GM23338 (cell line): Measurements from ENCODE around the gene CDC42SE1. TPM values are rescaled to one million over a fixed set of nuclear protein-coding genes. Genes with fewer than 3 reads are reported as not detected.

Experiments
- ATAC-seq: fragments of 200-7000 bp; cut with Tn5 transposase; 3 replicates; pipeline ENCODE4 v1.9.1; 2020
- DNase-seq: peaks from one replicate; pipeline ENCODE4 v3.0.0-alpha.2; 2015; ENCODE audit warnings: low spot score
- H2AFZ ChIP-seq: fragments of 200-600 bp; sonication (generic); 2 replicates; pipeline ENCODE4 v1.8.0; 2016; ENCODE audit warnings: antibody characterized with exemption, mild to moderate bottlenecking, moderate library complexity
- H3F3A ChIP-seq: fragments of 200-600 bp; sonication (generic); replicated peaks from 2 replicates; pipeline ENCODE4 v1.8.0; 2017; ENCODE audit warnings: antibody characterized with exemption, mixed run types, low read depth
- H3K27ac ChIP-seq: fragments of 200-600 bp; sonication (generic); 2 replicates; pipeline ENCODE4 v1.6.1; 2016; ENCODE audit warnings: low read depth
- H3K27me3 ChIP-seq: fragments of 200-600 bp; sonication (generic); 2 replicates; pipeline ENCODE4 v1.8.0; 2016; ENCODE audit warnings: mild to moderate bottlenecking, mixed run types, moderate library complexity; ENCODE audit not compliant: insufficient read depth
- H3K36me3 ChIP-seq: fragments of 200-600 bp; sonication (generic); 2 replicates; pipeline ENCODE4 v1.8.0; 2016; ENCODE audit warnings: mild to moderate bottlenecking; ENCODE audit not compliant: insufficient read depth
- H3K4me1 ChIP-seq: fragments of 200-600 bp; sonication (generic); 2 replicates; pipeline ENCODE4 v1.8.0; 2016; ENCODE audit warnings: mild to moderate bottlenecking, moderate library complexity; ENCODE audit not compliant: insufficient read depth
- H3K4me2 ChIP-seq: fragments of 200-600 bp; sonication (generic); 2 replicates; pipeline ENCODE4 v1.7.1; 2017; ENCODE audit warnings: mixed run types
- H3K4me3 ChIP-seq: fragments of 200-600 bp; sonication (generic); 2 replicates; pipeline ENCODE4 v1.6.1; 2016; ENCODE audit warnings: mixed run types
- H3K79me2 ChIP-seq: fragments of 200-600 bp; sonication (generic); replicated peaks from 2 replicates; pipeline ENCODE4 v1.8.0; 2017; ENCODE audit warnings: mild to moderate bottlenecking; ENCODE audit not compliant: insufficient read depth
- H3K9me2 ChIP-seq: fragments of 200-600 bp; sonication (generic); 2 replicates; pipeline ENCODE4 v1.8.0; 2017; ENCODE audit not compliant: insufficient read depth
- H4K20me1 ChIP-seq: fragments of 200-600 bp; sonication (generic); replicated peaks from 2 replicates; pipeline ENCODE4 v1.8.0; 2017; ENCODE audit warnings: mild to moderate bottlenecking; ENCODE audit not compliant: insufficient read depth
- H3K27ac Mint-ChIP-seq: 2 replicates; pipeline ENCODE4 v1.8.0; 2020; ENCODE audit warnings: inconsistent platforms, mild to moderate bottlenecking, moderate library complexity, mixed read lengths
- H3K27me3 Mint-ChIP-seq: 3 replicates; pipeline ENCODE4 v1.8.0; 2022; ENCODE audit warnings: low read depth, mild to moderate bottlenecking, moderate library complexity, mixed read lengths, inconsistent platforms; ENCODE audit not compliant: insufficient read depth, poor library complexity
- H3K36me3 Mint-ChIP-seq: 3 replicates; pipeline ENCODE4 v1.8.0; 2021; ENCODE audit warnings: low read depth, mild to moderate bottlenecking, inconsistent platforms, moderate library complexity, mixed read lengths
- H3K4me1 Mint-ChIP-seq: 3 replicates; pipeline ENCODE4 v1.8.0; 2020; ENCODE audit warnings: mild to moderate bottlenecking, inconsistent platforms, mixed read lengths
- H3K4me3 Mint-ChIP-seq: 3 replicates; pipeline ENCODE4 v1.8.0; 2021; ENCODE audit warnings: moderate library complexity, mild to moderate bottlenecking, inconsistent platforms, mixed read lengths
- H3K9me3 Mint-ChIP-seq: 3 replicates; pipeline ENCODE4 v1.8.0; 2020; ENCODE audit warnings: moderate library complexity, mild to moderate bottlenecking, inconsistent platforms, mixed read lengths
- CREB1 ChIP-seq: fragments of 250-450 bp; sonication (Bioruptor Pico); IDR thresholded peaks from 2 replicates; pipeline ENCODE4 v1.5.0; 2020; ENCODE audit warnings: low read depth, mild to moderate bottlenecking, moderate library complexity
- EZH2 ChIP-seq: fragments of 200-600 bp; sonication (generic); IDR thresholded peaks from one replicate; pipeline ENCODE4 v1.8.0; 2017; ENCODE audit warnings: antibody characterized with exemption, mild to moderate bottlenecking, low read depth; ENCODE audit not compliant: unreplicated experiment
- EZH2phosphoT487 ChIP-seq: fragments of 200-600 bp; sonication (generic); IDR thresholded peaks from one replicate; pipeline ENCODE4 v1.8.1; 2018; ENCODE audit warnings: antibody characterized with exemption; ENCODE audit not compliant: unreplicated experiment
- JUNB ChIP-seq: IDR thresholded peaks from one replicate; pipeline ENCODE4 v1.6.1; 2016; ENCODE audit warnings: antibody characterized with exemption; ENCODE audit not compliant: unreplicated experiment
- NANOG ChIP-seq: IDR thresholded peaks from 2 replicates; pipeline ENCODE4 v1.6.1; 2016; ENCODE audit warnings: antibody characterized with exemption, borderline replicate concordance
- POLR2AphosphoS5 ChIP-seq: IDR thresholded peaks from 2 replicates; pipeline ENCODE4 v1.6.1; 2016; ENCODE audit warnings: antibody characterized with exemption, low read depth
- STAT1 ChIP-seq: IDR thresholded peaks from one replicate; pipeline ENCODE4 v1.6.1; 2016; ENCODE audit warnings: antibody characterized with exemption; ENCODE audit not compliant: unreplicated experiment
- ZNF114 ChIP-seq: fragments of 250-450 bp; sonication (Bioruptor Pico); IDR thresholded peaks from 2 replicates; pipeline ENCODE4 v1.5.0; 2020; ENCODE audit warnings: mild to moderate bottlenecking, moderate library complexity
- ZNF331 ChIP-seq: fragments of 250-450 bp; sonication (Bioruptor Pico); IDR thresholded peaks from 2 replicates; pipeline ENCODE4 v1.5.0; 2020; ENCODE audit warnings: low read depth, mild to moderate bottlenecking, moderate library complexity
- polyA plus RNA-seq: library from polyadenylated mRNA; unstranded; fragments of >200 nt; fragmentation: Nextera tagmentation; extraction: Ambion mirVana; gene quantifications from 2 replicates; pipeline ENCODE4 v1.2.1, GENCODE V29; 2016
- total RNA-seq: library from RNA; depleted of rRNA; stranded (reverse); fragments of >200 nt; shearing (Covaris generic); gene quantifications from 2 replicates; pipeline ENCODE4 v1.2.3, GENCODE V29; 2014
- TF ChIP-seq, protein P1 (sequence below): IDR thresholded peaks from 2 replicates; pipeline ENCODE4 v1.6.1; 2016; ENCODE audit warnings: antibody characterized with exemption
- TF ChIP-seq, protein P2 (sequence below): fragments of 250-450 bp; sonication (Bioruptor Pico); IDR thresholded peaks from 2 replicates; pipeline ENCODE4 v1.5.0; 2020; ENCODE audit warnings: mild to moderate bottlenecking, moderate library complexity
- TF ChIP-seq, protein P3 (sequence below): IDR thresholded peaks from one replicate; pipeline ENCODE4 v1.6.1; 2018; ENCODE audit warnings: antibody characterized with exemption; ENCODE audit not compliant: unreplicated experiment
- TF ChIP-seq, protein P4 (sequence below), 2 experiments: fragments of 200-600 bp in 1 of 2; sonication (generic) in 1 of 2; conservative IDR thresholded peaks; 2 replicates each; pipeline versions ENCODE4 v1.5.1 to v1.6.1; 2016 to 2017; ENCODE audit warnings: antibody characterized with exemption in 2 of 2, low read depth in 2 of 2, mild to moderate bottlenecking in 2 of 2, moderate library complexity in 1 of 2

CDC42SE1 gene
- total and polyA plus RNA-seq, 2 experiments from 2014 or later: 18.3 to 49.1 TPM

DNA sequence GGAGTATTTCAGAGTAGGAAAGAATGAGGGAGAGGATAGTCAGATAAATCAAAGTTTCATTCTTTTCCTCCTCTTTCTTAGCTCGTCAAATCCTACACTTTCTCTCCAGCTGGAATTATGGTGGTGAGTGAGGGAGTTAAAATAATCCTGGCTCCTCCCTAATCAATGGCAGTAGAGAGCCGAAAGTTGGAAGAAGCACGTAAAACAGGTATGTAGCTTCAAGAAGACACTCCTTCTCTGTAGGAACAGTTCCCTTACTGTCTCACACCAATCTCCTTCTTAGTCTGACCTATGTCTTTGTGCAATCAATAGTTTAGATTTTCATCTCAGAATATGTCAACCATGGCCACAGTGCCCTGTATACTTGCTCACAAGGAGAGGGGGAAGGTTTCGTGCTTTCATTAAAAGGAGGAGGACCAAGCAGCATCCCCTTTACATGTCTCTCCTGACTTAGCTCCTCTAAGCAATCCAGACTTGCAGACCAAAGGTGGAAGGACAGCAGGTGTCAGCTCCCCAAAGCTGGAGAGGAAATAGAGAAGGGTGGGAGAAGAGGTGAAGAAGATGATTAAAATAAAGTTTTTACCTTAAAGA is 53.6 kb downstream of the CDC42SE1 start:
- Mint-ChIP-seq H3K27me3 (peaks cover 25% of the 10 kb centered on the region), H3K4me3 (peak overlapping the region; percentile 94), H3K36me3 (peaks cover 3% of the 10 kb centered on the region; the same call in 2 of the 3 replicates), H3K9me3 (no peaks in the 10 kb centered on the region), H3K4me1 (peaks cover 41% of the 10 kb centered on the region), H3K27ac (peak overlapping the region; percentile 96)
- Histone ChIP-seq H2AFZ (peak overlapping the region; percentile 60), H3F3A (peaks cover 10% of the 10 kb centered on the region; the same call in 1 of the 2 replicates), H3K4me1 (peaks cover 25% of the 10 kb centered on the region), H3K4me2 (peak overlapping the region; percentile 85), H3K36me3 (no peaks in the 10 kb centered on the region), H3K79me2 (peaks cover 15% of the 10 kb centered on the region), H3K27ac (peak overlapping the region; percentile 73; the same call in 1 of the 2 replicates), H4K20me1 (no peaks in the 10 kb centered on the region), H3K4me3 (peak overlapping the region; percentile 51), H3K27me3 (no peaks in the 10 kb centered on the region), H3K9me2 (no peaks in the 10 kb centered on the region)
- TF ChIP-seq, protein P1, sequence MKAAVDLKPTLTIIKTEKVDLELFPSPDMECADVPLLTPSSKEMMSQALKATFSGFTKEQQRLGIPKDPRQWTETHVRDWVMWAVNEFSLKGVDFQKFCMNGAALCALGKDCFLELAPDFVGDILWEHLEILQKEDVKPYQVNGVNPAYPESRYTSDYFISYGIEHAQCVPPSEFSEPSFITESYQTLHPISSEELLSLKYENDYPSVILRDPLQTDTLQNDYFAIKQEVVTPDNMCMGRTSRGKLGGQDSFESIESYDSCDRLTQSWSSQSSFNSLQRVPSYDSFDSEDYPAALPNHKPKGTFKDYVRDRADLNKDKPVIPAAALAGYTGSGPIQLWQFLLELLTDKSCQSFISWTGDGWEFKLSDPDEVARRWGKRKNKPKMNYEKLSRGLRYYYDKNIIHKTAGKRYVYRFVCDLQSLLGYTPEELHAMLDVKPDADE: no peak
- TF ChIP-seq ZNF114 (CRISPR knock-in tag): no peak
- TF ChIP-seq POLR2AphosphoS5: no peak
- TF ChIP-seq NANOG: no peak
- TF ChIP-seq EZH2phosphoT487: no peak
- TF ChIP-seq CREB1: no peak
- TF ChIP-seq EZH2: no peak
- TF ChIP-seq STAT1: no peak
- no peak for TF ChIP-seq ZNF331 (CRISPR knock-in tag)
- TF ChIP-seq, protein P2, sequence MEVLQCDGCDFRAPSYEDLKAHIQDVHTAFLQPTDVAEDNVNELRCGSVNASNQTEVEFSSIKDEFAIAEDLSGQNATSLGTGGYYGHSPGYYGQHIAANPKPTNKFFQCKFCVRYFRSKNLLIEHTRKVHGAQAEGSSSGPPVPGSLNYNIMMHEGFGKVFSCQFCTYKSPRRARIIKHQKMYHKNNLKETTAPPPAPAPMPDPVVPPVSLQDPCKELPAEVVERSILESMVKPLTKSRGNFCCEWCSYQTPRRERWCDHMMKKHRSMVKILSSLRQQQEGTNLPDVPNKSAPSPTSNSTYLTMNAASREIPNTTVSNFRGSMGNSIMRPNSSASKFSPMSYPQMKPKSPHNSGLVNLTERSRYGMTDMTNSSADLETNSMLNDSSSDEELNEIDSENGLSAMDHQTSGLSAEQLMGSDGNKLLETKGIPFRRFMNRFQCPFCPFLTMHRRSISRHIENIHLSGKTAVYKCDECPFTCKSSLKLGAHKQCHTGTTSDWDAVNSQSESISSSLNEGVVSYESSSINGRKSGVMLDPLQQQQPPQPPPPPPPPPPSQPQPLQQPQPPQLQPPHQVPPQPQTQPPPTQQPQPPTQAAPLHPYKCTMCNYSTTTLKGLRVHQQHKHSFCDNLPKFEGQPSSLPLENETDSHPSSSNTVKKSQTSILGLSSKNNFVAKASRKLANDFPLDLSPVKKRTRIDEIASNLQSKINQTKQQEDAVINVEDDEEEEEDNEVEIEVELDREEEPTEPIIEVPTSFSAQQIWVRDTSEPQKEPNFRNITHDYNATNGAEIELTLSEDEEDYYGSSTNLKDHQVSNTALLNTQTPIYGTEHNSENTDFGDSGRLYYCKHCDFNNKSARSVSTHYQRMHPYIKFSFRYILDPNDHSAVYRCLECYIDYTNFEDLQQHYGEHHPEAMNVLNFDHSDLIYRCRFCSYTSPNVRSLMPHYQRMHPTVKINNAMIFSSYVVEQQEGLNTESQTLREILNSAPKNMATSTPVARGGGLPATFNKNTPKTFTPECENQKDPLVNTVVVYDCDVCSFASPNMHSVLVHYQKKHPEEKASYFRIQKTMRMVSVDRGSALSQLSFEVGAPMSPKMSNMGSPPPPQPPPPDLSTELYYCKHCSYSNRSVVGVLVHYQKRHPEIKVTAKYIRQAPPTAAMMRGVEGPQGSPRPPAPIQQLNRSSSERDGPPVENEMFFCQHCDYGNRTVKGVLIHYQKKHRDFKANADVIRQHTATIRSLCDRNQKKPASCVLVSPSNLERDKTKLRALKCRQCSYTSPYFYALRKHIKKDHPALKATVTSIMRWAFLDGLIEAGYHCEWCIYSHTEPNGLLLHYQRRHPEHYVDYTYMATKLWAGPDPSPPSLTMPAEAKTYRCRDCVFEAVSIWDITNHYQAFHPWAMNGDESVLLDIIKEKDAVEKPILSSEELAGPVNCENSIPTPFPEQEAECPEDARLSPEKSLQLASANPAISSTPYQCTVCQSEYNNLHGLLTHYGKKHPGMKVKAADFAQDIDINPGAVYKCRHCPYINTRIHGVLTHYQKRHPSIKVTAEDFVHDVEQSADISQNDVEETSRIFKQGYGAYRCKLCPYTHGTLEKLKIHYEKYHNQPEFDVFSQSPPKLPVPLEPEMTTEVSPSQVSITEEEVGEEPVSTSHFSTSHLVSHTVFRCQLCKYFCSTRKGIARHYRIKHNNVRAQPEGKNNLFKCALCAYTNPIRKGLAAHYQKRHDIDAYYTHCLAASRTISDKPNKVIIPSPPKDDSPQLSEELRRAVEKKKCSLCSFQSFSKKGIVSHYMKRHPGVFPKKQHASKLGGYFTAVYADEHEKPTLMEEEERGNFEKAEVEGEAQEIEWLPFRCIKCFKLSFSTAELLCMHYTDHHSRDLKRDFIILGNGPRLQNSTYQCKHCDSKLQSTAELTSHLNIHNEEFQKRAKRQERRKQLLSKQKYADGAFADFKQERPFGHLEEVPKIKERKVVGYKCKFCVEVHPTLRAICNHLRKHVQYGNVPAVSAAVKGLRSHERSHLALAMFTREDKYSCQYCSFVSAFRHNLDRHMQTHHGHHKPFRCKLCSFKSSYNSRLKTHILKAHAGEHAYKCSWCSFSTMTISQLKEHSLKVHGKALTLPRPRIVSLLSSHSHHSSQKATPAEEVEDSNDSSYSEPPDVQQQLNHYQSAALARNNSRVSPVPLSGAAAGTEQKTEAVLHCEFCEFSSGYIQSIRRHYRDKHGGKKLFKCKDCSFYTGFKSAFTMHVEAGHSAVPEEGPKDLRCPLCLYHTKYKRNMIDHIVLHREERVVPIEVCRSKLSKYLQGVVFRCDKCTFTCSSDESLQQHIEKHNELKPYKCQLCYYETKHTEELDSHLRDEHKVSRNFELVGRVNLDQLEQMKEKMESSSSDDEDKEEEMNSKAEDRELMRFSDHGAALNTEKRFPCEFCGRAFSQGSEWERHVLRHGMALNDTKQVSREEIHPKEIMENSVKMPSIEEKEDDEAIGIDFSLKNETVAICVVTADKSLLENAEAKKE (CRISPR knock-in tag): no peak
- no peak for TF ChIP-seq JUNB
- TF ChIP-seq, protein P3, sequence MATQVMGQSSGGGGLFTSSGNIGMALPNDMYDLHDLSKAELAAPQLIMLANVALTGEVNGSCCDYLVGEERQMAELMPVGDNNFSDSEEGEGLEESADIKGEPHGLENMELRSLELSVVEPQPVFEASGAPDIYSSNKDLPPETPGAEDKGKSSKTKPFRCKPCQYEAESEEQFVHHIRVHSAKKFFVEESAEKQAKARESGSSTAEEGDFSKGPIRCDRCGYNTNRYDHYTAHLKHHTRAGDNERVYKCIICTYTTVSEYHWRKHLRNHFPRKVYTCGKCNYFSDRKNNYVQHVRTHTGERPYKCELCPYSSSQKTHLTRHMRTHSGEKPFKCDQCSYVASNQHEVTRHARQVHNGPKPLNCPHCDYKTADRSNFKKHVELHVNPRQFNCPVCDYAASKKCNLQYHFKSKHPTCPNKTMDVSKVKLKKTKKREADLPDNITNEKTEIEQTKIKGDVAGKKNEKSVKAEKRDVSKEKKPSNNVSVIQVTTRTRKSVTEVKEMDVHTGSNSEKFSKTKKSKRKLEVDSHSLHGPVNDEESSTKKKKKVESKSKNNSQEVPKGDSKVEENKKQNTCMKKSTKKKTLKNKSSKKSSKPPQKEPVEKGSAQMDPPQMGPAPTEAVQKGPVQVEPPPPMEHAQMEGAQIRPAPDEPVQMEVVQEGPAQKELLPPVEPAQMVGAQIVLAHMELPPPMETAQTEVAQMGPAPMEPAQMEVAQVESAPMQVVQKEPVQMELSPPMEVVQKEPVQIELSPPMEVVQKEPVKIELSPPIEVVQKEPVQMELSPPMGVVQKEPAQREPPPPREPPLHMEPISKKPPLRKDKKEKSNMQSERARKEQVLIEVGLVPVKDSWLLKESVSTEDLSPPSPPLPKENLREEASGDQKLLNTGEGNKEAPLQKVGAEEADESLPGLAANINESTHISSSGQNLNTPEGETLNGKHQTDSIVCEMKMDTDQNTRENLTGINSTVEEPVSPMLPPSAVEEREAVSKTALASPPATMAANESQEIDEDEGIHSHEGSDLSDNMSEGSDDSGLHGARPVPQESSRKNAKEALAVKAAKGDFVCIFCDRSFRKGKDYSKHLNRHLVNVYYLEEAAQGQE: no peak
- TF ChIP-seq, protein P4, sequence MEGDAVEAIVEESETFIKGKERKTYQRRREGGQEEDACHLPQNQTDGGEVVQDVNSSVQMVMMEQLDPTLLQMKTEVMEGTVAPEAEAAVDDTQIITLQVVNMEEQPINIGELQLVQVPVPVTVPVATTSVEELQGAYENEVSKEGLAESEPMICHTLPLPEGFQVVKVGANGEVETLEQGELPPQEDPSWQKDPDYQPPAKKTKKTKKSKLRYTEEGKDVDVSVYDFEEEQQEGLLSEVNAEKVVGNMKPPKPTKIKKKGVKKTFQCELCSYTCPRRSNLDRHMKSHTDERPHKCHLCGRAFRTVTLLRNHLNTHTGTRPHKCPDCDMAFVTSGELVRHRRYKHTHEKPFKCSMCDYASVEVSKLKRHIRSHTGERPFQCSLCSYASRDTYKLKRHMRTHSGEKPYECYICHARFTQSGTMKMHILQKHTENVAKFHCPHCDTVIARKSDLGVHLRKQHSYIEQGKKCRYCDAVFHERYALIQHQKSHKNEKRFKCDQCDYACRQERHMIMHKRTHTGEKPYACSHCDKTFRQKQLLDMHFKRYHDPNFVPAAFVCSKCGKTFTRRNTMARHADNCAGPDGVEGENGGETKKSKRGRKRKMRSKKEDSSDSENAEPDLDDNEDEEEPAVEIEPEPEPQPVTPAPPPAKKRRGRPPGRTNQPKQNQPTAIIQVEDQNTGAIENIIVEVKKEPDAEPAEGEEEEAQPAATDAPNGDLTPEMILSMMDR (conservative IDR thresholded peaks at IDR 0.05; ENCODE audit: low read depth in 2 of 2): no peak
- ATAC-seq: no peak
- DNase-seq: no peak
